Stomach smooth muscle (tissue), 2 donors: ENCODE results near the gene NEDD4L.

Source experiments
- H3K27ac ChIP-seq: one replicate; pipeline ENCODE4 v1.7.0; 2013; ENCODE audit warnings: mild to moderate bottlenecking, low read length, inconsistent platforms
- H3K27me3 ChIP-seq, 2 donors: one replicate each; pipeline ENCODE4 v1.7.0; 2013; ENCODE audit warnings: low read length in 2 of 2; ENCODE audit not compliant: insufficient read depth in 2 of 2, control insufficient read depth in 1 of 2
- H3K36me3 ChIP-seq, 2 donors: one replicate each; pipeline ENCODE4 v1.7.0; 2013; ENCODE audit warnings: low read length in 2 of 2; ENCODE audit not compliant: control insufficient read depth in 2 of 2, insufficient read depth in 2 of 2
- H3K4me1 ChIP-seq: one replicate; pipeline ENCODE4 v1.7.0; 2013; ENCODE audit warnings: low read length; ENCODE audit not compliant: control insufficient read depth, insufficient read depth
- H3K4me3 ChIP-seq, 2 donors: one replicate each; pipeline ENCODE4 v1.7.0; 2013; ENCODE audit warnings: low read length in 2 of 2
- H3K9ac ChIP-seq, 2 donors: one replicate each; pipeline ENCODE4 v1.7.0; 2013; ENCODE audit warnings: low read length in 2 of 2, mild to moderate bottlenecking in 1 of 2
- H3K9me3 ChIP-seq, 2 donors: one replicate each; pipeline ENCODE4 v1.7.0; 2013; ENCODE audit warnings: low read length in 2 of 2; ENCODE audit not compliant: control insufficient read depth in 2 of 2
- donor health status: healthy.
- donor health status: Pancreatic carcinoma.

NEDD4L gene

GRCh38 chr18:58360324-58360723, 316.3 kb downstream of the NEDD4L start:
- Histone ChIP-seq H3K4me1 (no peaks in the 10 kb centered on the region), H3K9ac (no peak overlapping the region), H3K4me3 (no peak overlapping the region), H3K27me3 (no peaks in the 10 kb centered on the region), H3K27ac (no peak overlapping the region), H3K36me3 (peaks cover 6% of the 10 kb centered on the region in 2 donors), H3K9me3 (no peaks in the 10 kb centered on the region)

GRCh38 chr18:58361212-58361611, 317.2 kb downstream of the NEDD4L start:
- H3K27ac ChIP-seq = no peak overlapping the region
- H3K27me3 ChIP-seq = no peaks in the 10 kb centered on the region
- no peaks in the 10 kb centered on the region for H3K4me1 ChIP-seq
- H3K36me3 ChIP-seq = peaks cover 12 to 13% of the 10 kb centered on the region in 2 donors
- H3K9me3 ChIP-seq = no peaks in the 10 kb centered on the region
- H3K9ac ChIP-seq = no peak overlapping the region
- no peak overlapping the region for H3K4me3 ChIP-seq

- H3K36me3 ChIP-seq = peaks cover 13 to 14% of the 10 kb centered on the region in 2 donors
- H3K9me3 ChIP-seq = no peaks in the 10 kb centered on the region
- no peak overlapping the region for H3K27ac ChIP-seq
- no peak overlapping the region for H3K4me3 ChIP-seq
- H3K9ac ChIP-seq = no peak overlapping the region
- H3K27me3 ChIP-seq = no peaks in the 10 kb centered on the region
- H3K4me1 ChIP-seq = no peaks in the 10 kb centered on the region
Measured at GRCh38 chr18:58362027-58362575, 318.1 kb downstream of the NEDD4L start.

- Histone ChIP-seq H3K27ac (no peak overlapping the region), H3K36me3 (peaks cover 9 to 10% of the 10 kb centered on the region in 2 donors), H3K9ac (no peak overlapping the region)
Measured at GRCh38 chr18:58362829-58363271, 318.8 kb downstream of the NEDD4L start.

GRCh38 chr18:58363767-58364540, 319.9 kb downstream of the NEDD4L start:
- Histone ChIP-seq H3K9me3 (no peaks in the 10 kb centered on the region), H3K27ac (no peak overlapping the region), H3K36me3 (peaks cover 10 to 11% of the 10 kb centered on the region in 2 donors)

More at GRCh38 chr18:58362829-58363271, 318.8 kb downstream of the NEDD4L start:
- no peaks in the 10 kb centered on the region for H3K4me1 ChIP-seq
- no peaks in the 10 kb centered on the region for H3K27me3 ChIP-seq
- no peaks in the 10 kb centered on the region for H3K9me3 ChIP-seq
- H3K4me3 ChIP-seq = no peak overlapping the region

GRCh38 chr18:58364876-58365528, 321.0 kb downstream of the NEDD4L start:
- H3K4me3 ChIP-seq = no peak overlapping the region
- no peaks in the 10 kb centered on the region for H3K9me3 ChIP-seq
- H3K9ac ChIP-seq = no peak overlapping the region
- H3K4me1 ChIP-seq = no peaks in the 10 kb centered on the region
- H3K36me3 ChIP-seq = peaks cover 12% of the 10 kb centered on the region in 2 donors
- no peak overlapping the region for H3K27ac ChIP-seq
- no peaks in the 10 kb centered on the region for H3K27me3 ChIP-seq

More at GRCh38 chr18:58363767-58364540, 319.9 kb downstream of the NEDD4L start:
- H3K4me1 ChIP-seq = no peaks in the 10 kb centered on the region
- no peak overlapping the region for H3K9ac ChIP-seq
- no peak overlapping the region for H3K4me3 ChIP-seq
- H3K27me3 ChIP-seq = no peaks in the 10 kb centered on the region

- peaks cover 15 to 18% of the 10 kb centered on the region in 2 donors for H3K36me3 ChIP-seq
Measured at GRCh38 chr18:58367425-58368140, 323.6 kb downstream of the NEDD4L start.

GRCh38 chr18:58369616-58370015, 325.6 kb downstream of the NEDD4L start:
- Histone ChIP-seq H3K27me3 (no peaks in the 10 kb centered on the region), H3K4me1 (no peaks in the 10 kb centered on the region), H3K4me3 (no peak overlapping the region), H3K27ac (no peak overlapping the region), H3K9ac (no peak overlapping the region), H3K36me3 (peaks cover 19 to 23% of the 10 kb centered on the region in 2 donors), H3K9me3 (no peaks in the 10 kb centered on the region)

More at GRCh38 chr18:58367425-58368140, 323.6 kb downstream of the NEDD4L start:
- H3K4me3 ChIP-seq = no peak overlapping the region
- H3K9ac ChIP-seq = no peak overlapping the region
- H3K27ac ChIP-seq = no peak overlapping the region
- H3K4me1 ChIP-seq = no peaks in the 10 kb centered on the region
- H3K9me3 ChIP-seq = no peaks in the 10 kb centered on the region
- H3K27me3 ChIP-seq = no peaks in the 10 kb centered on the region

- Histone ChIP-seq H3K4me1 (no peaks in the 10 kb centered on the region), H3K27ac (no peak overlapping the region), H3K4me3 (no peak overlapping the region), H3K9me3 (no peaks in the 10 kb centered on the region), H3K27me3 (no peaks in the 10 kb centered on the region), H3K9ac (no peak overlapping the region), H3K36me3 (peaks cover 19 to 23% of the 10 kb centered on the region in 2 donors)
Measured at GRCh38 chr18:58370038-58370580, 326.1 kb downstream of the NEDD4L start.

GRCh38 chr18:58370612-58371011, 326.6 kb downstream of the NEDD4L start:
- H3K4me1 ChIP-seq = no peaks in the 10 kb centered on the region
- no peak overlapping the region for H3K9ac ChIP-seq
- peaks cover 18 to 19% of the 10 kb centered on the region in 2 donors for H3K36me3 ChIP-seq
- no peaks in the 10 kb centered on the region for H3K27me3 ChIP-seq
- no peak overlapping the region for H3K4me3 ChIP-seq
- H3K27ac ChIP-seq = no peak overlapping the region
- H3K9me3 ChIP-seq = no peaks in the 10 kb centered on the region
